ENCODE results near the gene THSD7A.

GRCh38 chr7:11447106-11447505, 384.9 kb downstream of the THSD7A start:
- TF ChIP-seq POLR2A (IDR thresholded peaks at IDR 0.05; ENCODE audit: low read depth, low read length) (no peak), TAF1 (IDR thresholded peaks at IDR 0.05; ENCODE audit: borderline replicate concordance, low read depth, low read length) (no peak), POLR2AphosphoS5 (IDR thresholded peaks at IDR 0.05; ENCODE audit: low read depth, low read length) (no peak)

All from GM12892 (cell line).